CMK (cell line): ENCODE data around the gene KCNE3.
"Not testable (repeated sequence)": the region's sequence is repeated elsewhere in the genome, so short reads cannot be mapped to it uniquely, and the experiment has no call there.

Source experiments
- DNase-seq: peaks from one replicate; pipeline ENCODE4 v3.0.0-alpha.2; 2010; ENCODE audit warnings: low read depth

Gene KCNE3

GRCh38 chr11:74443071-74443864, 24.1 kb downstream of the KCNE3 start:
- no peak for DNase-seq

DNA sequence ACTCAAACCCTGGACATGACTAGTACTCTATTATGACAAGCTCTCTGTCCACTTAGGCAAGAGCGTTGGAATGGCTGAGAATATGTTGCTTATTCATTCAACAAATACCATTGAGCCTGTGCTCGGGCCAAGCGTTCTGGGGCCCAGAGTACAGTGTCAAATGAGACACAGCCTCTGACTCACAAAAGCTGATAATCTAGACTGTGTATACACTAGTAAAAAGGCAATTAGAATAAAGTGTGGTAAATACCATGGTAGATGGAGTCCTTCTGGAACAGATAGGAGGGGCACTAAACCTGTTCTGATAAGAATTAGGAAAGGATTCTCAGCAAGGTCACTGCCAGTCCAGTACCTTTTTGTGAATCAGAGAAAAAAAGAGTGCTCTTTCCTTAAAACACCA, 24.7 kb downstream of the KCNE3 start:
- DNase-seq: no peak

GRCh38 chr11:74438681-74439080, 28.7 kb downstream of the KCNE3 start:
- DNase-seq: no peak

GRCh38 chr11:74437441-74438042, 29.8 kb downstream of the KCNE3 start:
- no peak for DNase-seq

GRCh38 chr11:74434528-74434927, 32.8 kb downstream of the KCNE3 start:
- DNase-seq: no peak

DNA sequence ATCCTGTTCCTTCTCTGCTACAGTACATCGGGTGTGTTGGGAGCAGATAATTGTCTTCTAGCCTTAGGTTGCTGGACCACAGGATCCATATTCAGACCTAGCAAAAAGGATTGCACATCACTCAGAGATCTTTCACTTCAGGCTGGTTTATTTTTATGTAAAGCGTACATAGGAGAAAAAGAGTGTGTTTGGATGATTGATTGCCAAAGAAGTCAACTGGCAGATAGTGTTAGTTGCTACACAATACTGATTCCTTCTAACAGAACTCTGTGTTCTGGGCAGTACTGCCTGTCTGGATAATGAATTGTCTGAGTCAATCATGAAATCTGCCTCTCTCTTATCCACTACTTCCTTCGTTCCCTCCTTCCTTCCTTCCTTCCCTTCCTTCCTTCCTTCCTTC, 38.1 kb downstream of the KCNE3 start:
- no peak for DNase-seq

GRCh38 chr11:74427384-74427886, 39.9 kb downstream of the KCNE3 start:
- no peak for DNase-seq

- no peak for DNase-seq
Observed at GRCh38 chr11:74425100-74425499, 42.2 kb downstream of the KCNE3 start.

- DNase-seq: no peak
Observed at GRCh38 chr11:74418509-74418895, 48.8 kb downstream of the KCNE3 start.

- no peak for DNase-seq
Observed at GRCh38 chr11:74417860-74418508, 49.4 kb downstream of the KCNE3 start.

- DNase-seq: no peak
Observed at GRCh38 chr11:74417379-74417804, 50.0 kb downstream of the KCNE3 start.

DNA sequence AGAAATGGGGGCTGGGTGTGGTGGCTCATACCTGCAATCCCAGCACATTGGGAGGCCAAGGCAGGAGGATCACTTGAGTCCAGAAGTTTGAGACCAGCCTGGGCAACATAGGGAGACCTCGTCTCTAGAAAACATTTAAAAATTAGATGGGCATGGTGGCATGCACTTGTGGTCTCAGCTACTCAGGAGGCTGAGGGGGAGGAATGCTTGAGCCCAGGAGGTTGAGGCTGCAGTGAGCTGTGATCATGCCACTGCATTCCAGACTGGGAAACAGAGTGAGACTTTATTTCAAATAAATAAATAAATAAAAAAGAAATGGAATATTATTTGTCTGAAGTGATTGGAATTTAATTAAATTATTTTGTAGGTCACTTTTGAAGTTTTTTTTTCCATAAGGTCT, 50.4 kb downstream of the KCNE3 start:
- DNase-seq: not testable (repeated sequence)

GRCh38 chr11:74412733-74413359, 54.5 kb downstream of the KCNE3 start:
- no peak for DNase-seq

- DNase-seq: no peak
Observed at GRCh38 chr11:74412321-74412720, 55.0 kb downstream of the KCNE3 start.

DNA sequence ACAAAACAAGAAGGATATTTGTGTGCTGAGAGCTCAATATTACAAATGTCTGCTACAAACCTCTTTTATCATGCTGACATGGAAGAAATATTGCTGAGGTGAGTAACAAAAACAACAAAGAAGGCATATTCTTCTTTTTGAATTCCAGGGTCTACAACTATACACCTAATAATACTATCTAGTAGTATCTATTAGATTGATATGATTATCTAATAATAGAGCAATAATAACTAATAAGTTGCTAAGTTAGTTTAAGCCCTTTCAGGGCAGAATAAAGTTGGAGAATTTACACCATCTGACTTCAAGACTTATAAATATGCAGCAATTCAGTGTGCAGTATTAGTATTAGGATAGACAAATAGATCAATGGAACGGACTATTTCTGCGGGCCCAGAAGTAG, 57.7 kb downstream of the KCNE3 start:
- no peak for DNase-seq
